ENCODE measurements around the gene KRT74.
A peak's percentile ranks its signal among the peaks of the same experiment; 100 is the strongest.
"Not testable (repeated sequence)": the region's sequence is repeated elsewhere in the genome, so short reads cannot be mapped to it uniquely, and the experiment has no call there.

Gene KRT74

GRCh38 chr12:52603314-52603713, 29.7 kb upstream of the KRT74 start:
- no peak for DNase-seq (ENCODE audit: low read depth in 2 of 3, low spot score in 2 of 3)

DNA sequence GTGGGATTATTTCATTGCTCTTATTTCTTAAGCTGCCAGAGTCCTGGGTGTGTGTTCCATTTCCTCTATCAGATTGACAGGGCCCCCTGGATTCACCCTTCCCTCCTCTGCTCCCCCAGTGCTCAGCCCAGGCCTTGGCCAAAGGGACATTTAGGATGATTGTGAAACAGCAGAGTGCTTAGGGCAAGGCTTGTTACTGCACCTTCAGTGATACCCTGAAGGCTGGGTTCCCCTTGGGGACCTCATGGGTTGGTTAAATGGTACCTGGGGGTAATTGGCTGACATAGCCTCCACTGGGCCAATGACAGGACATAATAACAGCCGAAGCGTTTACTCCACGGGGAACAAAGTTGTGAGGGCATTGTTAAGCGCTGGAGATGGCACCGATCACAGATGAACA, 28.9 kb upstream of the KRT74 start:
- DNase-seq (ENCODE audit: low read depth in 2 of 3, low spot score in 2 of 3): no peak

DNA sequence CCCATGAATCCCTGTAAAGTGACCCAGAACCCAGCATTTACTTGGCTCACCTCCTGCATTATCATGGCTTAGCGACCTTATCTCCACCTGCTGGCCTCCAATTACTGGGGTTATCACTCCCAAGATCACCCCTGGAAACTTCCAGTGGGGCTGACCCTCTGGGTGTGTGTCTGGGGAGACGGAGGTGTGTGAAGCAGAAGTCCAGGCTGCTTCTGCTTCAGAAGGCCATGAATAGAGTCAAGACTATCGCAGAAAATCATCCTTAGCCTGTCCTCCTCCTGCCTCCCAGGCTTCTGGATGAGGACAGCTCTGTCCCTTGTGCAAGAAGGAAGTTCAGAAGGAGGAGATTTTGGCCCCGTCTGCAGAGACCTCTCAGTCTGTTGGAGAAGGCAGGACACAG, 28.0 kb upstream of the KRT74 start:
- DNase-seq (ENCODE audit: low read depth in 2 of 3, low spot score in 2 of 3): no peak

- DNase-seq (ENCODE audit: low read depth in 2 of 3, low spot score in 2 of 3): no peak
These were observed 27.4 kb upstream of the KRT74 start, which contains the start of gene KRT72 for GRCh38 chr12:52600941-52601481. TSS of gene KRT72 (minus strand) at chr12:52601463. CDS start at chr12:52601452, 11 bp downstream.

GRCh38 chr12:52600475-52600874, 26.8 kb upstream of the KRT74 start:
- no peak for DNase-seq (ENCODE audit: low read depth in 2 of 3, low spot score in 2 of 3)

- no peak for DNase-seq (ENCODE audit: low read depth in 2 of 3, low spot score in 2 of 3)
These were observed 26.4 kb upstream of the KRT74 start for GRCh38 chr12:52600071-52600470.

- no peak for DNase-seq (ENCODE audit: low read depth in 2 of 3, low spot score in 2 of 3)
These were observed 25.3 kb upstream of the KRT74 start for GRCh38 chr12:52598966-52599365.

- not testable (repeated sequence) for DNase-seq (ENCODE audit: low read depth in 2 of 3, low spot score in 2 of 3)
These were observed 20.6 kb upstream of the KRT74 start for GRCh38 chr12:52594237-52594636.

GRCh38 chr12:52591521-52591920, 17.9 kb upstream of the KRT74 start:
- DNase-seq (ENCODE audit: low read depth in 2 of 3, low spot score in 2 of 3): no peak

GRCh38 chr12:52590021-52590420, 16.4 kb upstream of the KRT74 start:
- DNase-seq (ENCODE audit: low read depth in 2 of 3, low spot score in 2 of 3): no peak

GRCh38 chr12:52587563-52587962, 13.9 kb upstream of the KRT74 start:
- DNase-seq (ENCODE audit: low read depth in 2 of 3, low spot score in 2 of 3): no peak

DNA sequence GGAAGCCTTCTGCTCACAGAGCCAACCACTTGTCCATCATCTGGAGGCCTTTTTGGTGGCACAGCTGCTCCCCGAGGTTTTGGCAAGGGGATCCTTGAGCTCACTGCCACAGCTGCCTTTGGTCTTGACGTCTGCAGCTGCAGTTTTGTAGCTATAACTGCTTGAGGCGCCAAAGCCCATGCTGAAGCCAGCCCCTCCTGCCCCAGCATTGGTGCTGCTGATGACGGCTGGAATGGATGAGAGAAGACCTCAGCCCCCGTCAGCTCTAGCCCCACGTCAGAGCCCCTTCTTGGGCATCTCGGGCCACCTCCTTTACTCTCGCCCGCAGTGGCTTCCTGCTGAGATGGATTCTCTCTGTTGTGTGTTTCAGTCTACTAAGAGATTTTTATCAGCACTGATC, 12.3 kb upstream of the KRT74 start:
- no peak for DNase-seq (ENCODE audit: low read depth in 2 of 3, low spot score in 2 of 3)

DNA sequence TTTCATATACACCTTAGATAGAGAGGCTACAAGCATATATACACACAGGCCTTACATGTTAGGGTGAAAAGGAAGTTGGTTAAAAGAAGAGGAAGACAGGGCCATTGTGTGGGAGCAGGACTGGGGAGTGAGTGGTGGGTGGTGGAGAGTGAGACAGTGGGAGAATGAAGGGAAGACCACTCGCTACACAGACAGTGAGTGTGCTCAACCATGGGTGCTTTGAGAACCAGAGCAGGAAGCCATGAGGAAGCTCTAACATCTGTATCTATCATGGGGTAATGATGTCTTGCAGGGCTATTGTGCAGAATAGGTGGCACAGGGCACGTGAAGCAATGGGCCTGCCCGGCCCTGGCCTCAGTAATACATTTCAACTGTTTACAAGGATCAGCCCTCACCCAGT, 11.4 kb upstream of the KRT74 start:
- DNase-seq (ENCODE audit: low read depth in 2 of 3, low spot score in 2 of 3): no peak

GRCh38 chr12:52584156-52584682, 10.6 kb upstream of the KRT74 start:
- DNase-seq (ENCODE audit: low read depth in 2 of 3, low spot score in 2 of 3): no peak

DNA sequence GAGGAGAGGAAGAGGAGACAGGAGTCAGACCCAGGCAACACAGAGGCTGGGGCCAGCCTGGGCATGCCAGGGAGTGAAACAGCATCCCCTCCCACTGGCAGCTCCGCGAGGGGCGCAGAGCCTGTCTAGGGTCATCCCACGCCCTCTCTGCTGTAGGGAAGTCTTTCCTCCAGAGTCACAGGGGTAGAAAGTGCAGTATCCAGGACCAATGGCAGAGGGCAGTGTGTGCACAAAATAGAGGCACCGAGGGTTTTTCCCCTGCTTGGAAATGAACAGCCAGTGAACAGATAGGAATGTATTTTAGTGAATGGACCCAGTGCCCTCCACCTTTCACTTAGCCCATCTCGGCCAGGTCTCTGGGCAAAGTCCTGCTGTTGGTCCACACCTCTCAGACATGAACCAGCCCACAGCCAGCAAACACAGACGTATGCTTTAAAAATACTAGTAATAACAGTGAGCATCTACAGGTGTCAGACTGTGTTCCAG, 9.4 kb upstream of the KRT74 start:
- DNase-seq (ENCODE audit: low read depth in 2 of 3, low spot score in 2 of 3): peak in 2 of 3 experiments; percentile 25 to 33

GRCh38 chr12:52582486-52582885, 8.8 kb upstream of the KRT74 start:
- no peak for DNase-seq (ENCODE audit: low read depth in 2 of 3, low spot score in 2 of 3)

- no peak for DNase-seq (ENCODE audit: low read depth in 2 of 3, low spot score in 2 of 3)
These were observed 7.8 kb upstream of the KRT74 start for GRCh38 chr12:52581481-52581880.

- DNase-seq (ENCODE audit: low read depth in 2 of 3, low spot score in 2 of 3): no peak
These were observed 7.4 kb upstream of the KRT74 start for GRCh38 chr12:52581066-52581465.

DNA sequence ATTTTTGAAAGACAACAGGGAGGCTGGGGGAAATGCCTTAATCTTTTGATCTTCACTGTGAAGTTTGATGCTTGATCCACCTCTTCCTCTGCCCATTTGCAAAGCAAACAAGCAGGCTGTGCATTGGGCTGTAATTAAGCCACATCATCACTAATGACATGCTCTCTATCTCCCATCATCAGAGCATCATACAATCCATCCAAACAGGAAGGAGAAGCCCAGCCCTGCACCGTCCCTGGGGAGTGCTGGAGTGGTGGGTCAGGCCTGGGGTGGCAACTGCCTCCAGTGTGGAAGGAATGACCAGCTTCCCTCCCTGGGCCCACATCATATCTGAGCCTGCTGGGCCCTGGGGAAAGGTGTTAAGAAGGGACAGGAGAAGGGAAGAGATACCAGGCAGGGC, 6.9 kb upstream of the KRT74 start:
- DNase-seq (ENCODE audit: low read depth in 2 of 3, low spot score in 2 of 3): no peak

GRCh38 chr12:52579468-52580465, 6.1 kb upstream of the KRT74 start:
- no peak for DNase-seq (ENCODE audit: low read depth in 2 of 3, low spot score in 2 of 3)

GRCh38 chr12:52578469-52578868, 4.8 kb upstream of the KRT74 start:
- DNase-seq (ENCODE audit: low read depth in 2 of 3, low spot score in 2 of 3): no peak

GRCh38 chr12:52577316-52577715, 3.7 kb upstream of the KRT74 start:
- DNase-seq (ENCODE audit: low read depth in 2 of 3, low spot score in 2 of 3): no peak

Data from activated CD8-positive, alpha-beta memory T cell treated with anti-CD3 and anti-CD28 coated beads for 48 hours (primary cell).